LNCaP clone FGC (cell line): ENCODE data around the gene ZNF678.
A peak's percentile ranks its signal among the peaks of the same experiment; 100 is the strongest.

Experiments used
- DNase-seq: peaks from one replicate; pipeline ENCODE4 v3.0.0-alpha.2; 2011; ENCODE audit warnings: low read depth
- H3K4me3 ChIP-seq: 2 replicates; pipeline ENCODE4 v1.5.1; 2011; ENCODE audit warnings: mild to moderate bottlenecking, low read depth, low read length, control low read depth
- TF ChIP-seq, protein P1 (sequence below): IDR thresholded peaks from 2 replicates; pipeline ENCODE4 v1.5.1; 2012; ENCODE audit warnings: mild to moderate bottlenecking; ENCODE audit not compliant: control insufficient read depth, insufficient read depth; ENCODE audit errors: extremely low read depth

Gene ZNF678

DNA sequence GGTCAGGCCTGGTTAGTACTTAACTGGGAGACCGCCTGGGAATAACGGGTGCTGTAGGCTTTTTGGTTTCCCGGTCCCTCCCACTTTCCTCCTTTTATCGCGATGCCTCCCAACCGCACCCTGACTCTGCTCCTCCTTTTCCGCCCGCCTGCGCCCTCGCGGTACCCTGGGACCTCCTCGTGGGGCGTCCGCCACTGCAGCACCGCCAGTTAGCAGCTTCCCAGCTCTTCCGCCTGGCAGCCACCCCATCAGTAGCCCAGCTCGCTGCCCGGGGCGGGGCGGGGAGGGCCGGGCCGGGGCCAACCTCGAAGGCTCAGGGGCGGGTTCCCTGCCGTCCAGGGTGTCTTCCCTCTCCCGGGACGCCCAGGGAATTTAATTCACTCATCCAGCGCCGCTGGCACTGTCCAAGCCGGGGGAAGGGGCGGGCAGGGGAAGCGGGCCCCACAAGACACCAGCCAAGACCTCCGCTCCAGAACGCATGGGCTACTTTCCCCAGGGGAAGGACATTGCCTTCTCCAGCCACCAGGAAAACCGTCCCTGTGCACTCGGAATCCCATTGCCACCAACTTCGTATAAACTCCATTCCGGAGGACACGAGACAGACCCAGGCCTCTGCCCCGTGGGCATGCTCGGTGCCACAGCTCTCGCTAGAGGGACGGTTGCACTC, 2.0 kb upstream of the ZNF678 start:
- DNase-seq = no peak
- no peak overlapping the region for H3K4me3 ChIP-seq
- TF ChIP-seq, protein P1, sequence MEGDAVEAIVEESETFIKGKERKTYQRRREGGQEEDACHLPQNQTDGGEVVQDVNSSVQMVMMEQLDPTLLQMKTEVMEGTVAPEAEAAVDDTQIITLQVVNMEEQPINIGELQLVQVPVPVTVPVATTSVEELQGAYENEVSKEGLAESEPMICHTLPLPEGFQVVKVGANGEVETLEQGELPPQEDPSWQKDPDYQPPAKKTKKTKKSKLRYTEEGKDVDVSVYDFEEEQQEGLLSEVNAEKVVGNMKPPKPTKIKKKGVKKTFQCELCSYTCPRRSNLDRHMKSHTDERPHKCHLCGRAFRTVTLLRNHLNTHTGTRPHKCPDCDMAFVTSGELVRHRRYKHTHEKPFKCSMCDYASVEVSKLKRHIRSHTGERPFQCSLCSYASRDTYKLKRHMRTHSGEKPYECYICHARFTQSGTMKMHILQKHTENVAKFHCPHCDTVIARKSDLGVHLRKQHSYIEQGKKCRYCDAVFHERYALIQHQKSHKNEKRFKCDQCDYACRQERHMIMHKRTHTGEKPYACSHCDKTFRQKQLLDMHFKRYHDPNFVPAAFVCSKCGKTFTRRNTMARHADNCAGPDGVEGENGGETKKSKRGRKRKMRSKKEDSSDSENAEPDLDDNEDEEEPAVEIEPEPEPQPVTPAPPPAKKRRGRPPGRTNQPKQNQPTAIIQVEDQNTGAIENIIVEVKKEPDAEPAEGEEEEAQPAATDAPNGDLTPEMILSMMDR = no peak

DNA sequence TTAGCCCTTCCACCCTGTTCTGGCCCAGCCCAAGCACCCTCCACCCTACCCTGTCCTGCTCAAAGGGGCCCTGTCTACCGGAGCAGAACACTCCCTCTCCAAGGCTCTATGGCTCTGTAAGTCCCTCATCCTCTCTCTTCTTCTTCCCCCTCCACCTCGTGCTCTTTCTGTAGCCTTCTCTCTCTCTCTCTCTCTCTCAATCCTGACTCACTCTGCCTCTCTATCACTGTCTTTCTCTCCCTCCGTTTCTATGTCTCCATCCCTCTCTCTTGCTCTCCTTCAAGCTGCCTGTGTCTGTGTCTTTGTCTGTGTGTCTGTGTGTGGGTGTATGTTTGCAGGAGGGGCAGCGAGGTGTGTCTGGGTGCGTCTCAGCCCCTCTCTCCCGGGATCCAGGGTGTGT, 1.3 kb upstream of the ZNF678 start:
- no peak overlapping the region for H3K4me3 ChIP-seq
- no peak for DNase-seq
- TF ChIP-seq, protein P1 = no peak

DNA sequence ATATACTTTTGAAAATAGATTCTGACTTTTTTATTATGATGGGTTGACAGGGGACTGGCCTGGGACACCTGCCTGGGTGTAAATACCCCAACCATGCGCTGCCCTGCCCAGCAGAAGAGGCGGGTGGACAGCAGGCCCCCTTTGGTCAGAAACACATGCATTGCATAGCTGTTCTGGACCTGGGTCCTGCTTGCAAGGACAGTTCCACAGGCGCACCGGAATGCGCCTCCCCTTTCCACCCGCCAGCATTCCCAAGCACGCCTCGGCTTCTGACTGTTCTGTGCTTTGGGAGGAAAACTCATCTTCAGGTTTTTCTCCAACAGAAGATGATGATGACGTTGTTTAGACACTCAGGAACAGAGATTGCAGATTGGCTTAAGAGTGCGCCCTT, 428 bp upstream of the ZNF678 start:
- peak overlapping the region; percentile 63; the same call in 1 of the 2 replicates for H3K4me3 ChIP-seq
- DNase-seq = no peak
- TF ChIP-seq, protein P1 = no peak

DNA sequence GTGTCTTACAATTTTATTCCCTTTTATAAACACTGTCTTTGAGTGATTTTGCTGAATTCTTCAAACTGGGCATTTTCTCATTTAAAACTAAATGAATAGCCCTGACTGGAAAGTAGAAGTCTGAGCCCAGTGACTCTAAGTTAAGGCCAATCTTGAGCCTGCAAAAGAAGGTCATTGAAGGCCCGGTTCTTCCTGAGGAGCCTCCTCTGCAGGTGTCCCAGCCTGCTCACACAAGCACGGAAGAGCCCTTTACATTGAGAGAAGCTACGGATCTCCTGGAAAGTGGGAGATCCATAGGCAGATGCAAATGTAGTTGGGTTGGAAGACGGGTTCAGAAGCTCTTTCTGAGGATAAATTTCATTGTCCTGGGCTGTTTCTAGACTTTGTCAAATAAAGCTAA, 3.9 kb downstream of the ZNF678 start:
- TF ChIP-seq, protein P1 = no peak
- no peak for DNase-seq
- H3K4me3 ChIP-seq = no peak overlapping the region

DNA sequence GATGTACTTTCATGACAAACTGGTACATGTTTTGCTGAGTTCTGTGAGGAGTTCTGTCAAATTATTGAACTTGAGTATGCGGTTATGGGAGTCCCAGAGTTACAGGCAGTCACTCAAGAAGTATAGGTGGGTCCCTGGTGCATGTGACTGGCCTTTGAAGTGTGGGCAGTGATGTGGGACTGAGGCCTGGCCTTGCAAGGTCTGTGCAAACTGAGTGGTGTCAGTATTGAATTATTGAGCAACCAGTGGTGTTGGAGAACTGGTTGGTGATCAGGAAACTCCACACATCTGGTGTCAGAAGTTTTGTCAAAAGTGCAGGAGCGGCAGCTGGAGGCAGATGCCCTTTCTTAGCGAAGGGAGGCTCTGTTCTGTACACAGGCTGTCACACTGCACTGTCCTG, 5.2 kb downstream of the ZNF678 start:
- DNase-seq = no peak
- TF ChIP-seq, protein P1 = no peak
- H3K4me3 ChIP-seq = no peak overlapping the region

DNA sequence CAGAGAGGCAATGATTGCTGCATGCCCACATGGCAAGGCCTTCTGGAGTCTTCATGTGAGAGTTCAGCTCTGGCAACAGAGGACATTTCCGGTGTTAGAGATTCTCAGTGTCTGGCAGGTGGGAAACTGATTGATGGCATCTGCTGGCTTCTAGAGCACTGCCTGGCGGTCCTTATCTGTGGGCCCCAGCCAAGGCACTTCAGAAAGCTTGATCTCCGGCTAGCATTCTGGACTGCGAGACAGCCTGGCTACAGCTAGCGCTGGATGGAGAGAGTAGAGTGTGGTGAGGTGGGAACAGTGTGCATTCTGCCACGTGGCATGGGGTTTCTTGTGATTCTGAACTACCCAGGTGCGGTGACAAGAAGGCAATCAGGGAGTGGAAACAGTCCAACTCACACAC, 9.4 kb downstream of the ZNF678 start:
- no peak for DNase-seq
- TF ChIP-seq, protein P1 = no peak
- H3K4me3 ChIP-seq = no peak overlapping the region

DNA sequence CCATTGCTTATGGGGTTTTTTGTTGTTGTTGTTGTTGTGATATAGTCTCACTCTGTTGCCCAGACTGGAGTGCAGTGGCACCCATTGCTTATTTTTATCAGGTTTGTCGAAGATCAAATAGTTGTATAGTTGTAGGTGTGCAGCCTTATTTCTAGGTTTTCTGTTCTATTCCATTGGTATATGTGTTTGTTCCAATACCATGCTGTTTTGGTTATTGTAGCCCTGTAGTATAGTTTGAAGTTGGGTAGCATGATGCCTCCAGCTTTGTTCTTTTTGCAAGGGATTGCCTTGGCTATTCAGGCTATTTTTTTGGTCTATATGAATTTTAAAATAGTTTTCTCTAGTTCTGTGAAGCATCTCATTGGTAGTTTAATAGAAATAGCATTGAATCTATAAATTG, 11.6 kb downstream of the ZNF678 start:
- TF ChIP-seq, protein P1 = no peak
- DNase-seq = no peak
- H3K4me3 ChIP-seq = no peak overlapping the region
